ENCODE results near the gene RAP1A.

- TF ChIP-seq CTCF (IDR thresholded peaks at IDR 0.05) (no peak), POLR2A (IDR thresholded peaks at IDR 0.05) (no peak)
Observed at GRCh38 chr1:111586112-111586511, 33.5 kb upstream of the RAP1A start.
